Panc1 (cell line): Measurements from ENCODE around the gene GRHL1. TPM values are rescaled to one million over a fixed set of nuclear protein-coding genes. Genes with fewer than 3 reads are reported as not detected.

ENCODE experiments used
- ATAC-seq: fragments of 200-7000 bp; cut with Tn5 transposase; 2 replicates; pipeline ENCODE4 v1.9.1; 2020; ENCODE audit warnings: mild to moderate bottlenecking, moderate library complexity
- BruUV-seq: library from RNA; stranded (reverse); fragments of 400-500 nt; replicated peaks from 2 replicates; lab custom pipeline; 2021; lab: Mats Ljungman, UMichigan
- CTCF ChIA-PET: fragments of 300-600 bp; sonication (Branson Sonifier 250); formaldehyde crosslinking; loops from one replicate; lab custom pipeline; 2022; ENCODE audit warnings: antibody characterized with exemption; lab: Charles Lee
- POLR2A ChIA-PET: fragments of 300-600 bp; sonication (Branson Sonifier 250); formaldehyde crosslinking; loops from one replicate; lab custom pipeline; 2022; ENCODE audit warnings: antibody characterized with exemption; lab: Charles Lee
- DNase-seq: peaks from one replicate; pipeline ENCODE4 v3.0.0-alpha.2; 2010; ENCODE audit warnings: low read depth, low spot score
- H3K27ac ChIP-seq: 2 replicates; pipeline ENCODE4 v1.5.1; 2011; ENCODE audit warnings: mild to moderate bottlenecking, low read length, inconsistent platforms
- H3K27me3 ChIP-seq: fragments of 200-500 bp; sonication (Bioruptor generic); 2 replicates; pipeline ENCODE4 v1.6.0; 2014; ENCODE audit warnings: low read length, inconsistent platforms; ENCODE audit not compliant: control insufficient read depth, insufficient read depth
- H3K36me3 ChIP-seq: fragments of 200-500 bp; sonication (Bioruptor generic); 2 replicates; pipeline ENCODE4 v1.5.1; 2014; ENCODE audit warnings: inconsistent platforms, mild to moderate bottlenecking, low read length, moderate library complexity; ENCODE audit not compliant: control insufficient read depth, insufficient read depth
- H3K4me1 ChIP-seq: 2 replicates; pipeline ENCODE4 v1.5.1; 2011; ENCODE audit warnings: inconsistent platforms, mild to moderate bottlenecking, low read length, moderate library complexity; ENCODE audit not compliant: control insufficient read depth, insufficient read depth
- H3K4me3 ChIP-seq, 2 experiments: 2 replicates each; pipeline ENCODE4 v1.5.1; 2011 to 2012; ENCODE audit warnings: low read depth in 2 of 2, low read length in 2 of 2, mild to moderate bottlenecking in 2 of 2, inconsistent platforms in 1 of 2, moderate library complexity in 1 of 2
- H3K9me3 ChIP-seq: fragments of 200-500 bp; sonication (Bioruptor generic); 2 replicates; pipeline ENCODE4 v1.5.1; 2014; ENCODE audit warnings: low read depth, mild to moderate bottlenecking, inconsistent platforms, low read length, moderate library complexity; ENCODE audit not compliant: control insufficient read depth, insufficient read depth
- POLR2AphosphoS5 ChIP-seq: IDR thresholded peaks from 2 replicates; pipeline ENCODE4 v1.6.1; 2012; ENCODE audit warnings: mild to moderate bottlenecking, low read depth, low read length, moderate library complexity
- SIN3A ChIP-seq: IDR thresholded peaks from 2 replicates; pipeline ENCODE4 v1.6.1; 2012; ENCODE audit warnings: low read depth, mild to moderate bottlenecking, low read length, moderate library complexity, borderline replicate concordance; ENCODE audit not compliant: insufficient read depth
- TCF7L2 ChIP-seq: IDR thresholded peaks from 2 replicates; pipeline ENCODE4 v1.6.1; 2011; ENCODE audit warnings: mild to moderate bottlenecking, low read depth, low read length, inconsistent platforms
- in situ Hi-C: cut with HindIII; loops from 2 replicates; pipeline ENCODE4 v1.10.0; 2016; ENCODE audit warnings: low sequenced_read_pairs, low pct_unique_long_range_greater_than_20kb
- intact Hi-C: fragments of 100-400 bp; cut with micrococcal nuclease; formaldehyde crosslinking; loops from one replicate; pipeline ENCODE4 v1.10.0; 2022; ENCODE audit not compliant: unreplicated experiment
- total RNA-seq: library from RNA; stranded (reverse); gene quantifications from one replicate; pipeline ENCODE4 v1.2.1, GENCODE V29; 2021; ENCODE audit not compliant: unreplicated experiment
- TF ChIP-seq, protein P1 (sequence below), 2 experiments: IDR thresholded peaks; 2 replicates each; pipeline ENCODE4 v1.6.1; 2011 to 2012; ENCODE audit warnings: low read depth in 2 of 2, control low read depth in 1 of 2, low read length in 1 of 2, mild to moderate bottlenecking in 1 of 2, moderate library complexity in 1 of 2; ENCODE audit not compliant: insufficient read depth in 1 of 2
- TF ChIP-seq, protein P2 (sequence below): fragments of 450-650 bp; IDR thresholded peaks from 2 replicates; pipeline ENCODE4 v1.5.1; 2017; ENCODE audit warnings: mild to moderate bottlenecking

GRHL1 gene
- total RNA-seq, 1 experiment from 2014 or later = 4.7 TPM

DNA sequence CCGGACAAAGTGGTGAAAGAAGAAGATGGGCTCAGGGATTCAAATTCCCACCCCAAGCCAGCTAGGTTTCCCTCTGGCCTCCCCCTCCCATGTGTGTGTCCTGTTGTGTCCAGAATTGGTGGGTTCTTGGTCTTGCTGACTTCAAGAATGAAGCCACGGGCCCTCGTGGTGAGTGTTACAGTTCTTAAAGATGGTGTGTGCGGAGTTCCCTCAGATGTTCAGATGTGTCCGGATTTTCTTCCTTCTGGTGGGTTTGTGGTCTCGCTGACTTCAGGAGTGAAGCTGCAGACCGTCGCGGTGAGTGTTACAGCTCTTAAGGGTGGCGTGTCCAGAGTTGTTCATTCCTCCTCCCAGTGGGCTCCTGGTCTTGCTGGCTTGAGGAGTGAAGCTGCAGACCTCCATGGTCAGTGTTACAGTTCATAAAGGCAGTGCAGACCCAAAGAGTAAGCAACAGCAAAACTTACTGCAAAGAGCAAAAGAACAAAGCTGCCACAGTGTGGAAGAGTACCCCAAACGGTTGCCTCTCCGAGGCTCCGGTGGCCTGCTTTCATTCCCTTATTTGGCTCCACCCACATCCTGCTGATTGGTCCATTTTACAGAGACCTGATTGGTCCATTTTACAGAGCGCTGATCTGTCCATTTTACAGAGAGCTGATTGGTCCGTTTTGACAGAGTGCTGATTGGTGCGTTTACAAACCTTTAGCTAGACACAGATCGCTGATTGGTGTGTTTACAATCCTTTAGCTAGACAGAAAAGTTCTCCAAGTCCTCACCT, 54.2 kb downstream of the GRHL1 start:
- no peaks in the 10 kb centered on the region for H3K9me3 ChIP-seq
- no peak for DNase-seq
- H3K27me3 ChIP-seq = no peaks in the 10 kb centered on the region
- H3K4me1 ChIP-seq = no peaks in the 10 kb centered on the region
- POLR2A ChIA-PET = no interaction called here
- no peaks in the 10 kb centered on the region for H3K36me3 ChIP-seq
- ATAC-seq = no peak
- BruUV-seq = no TSS peak
- no peak for TF ChIP-seq POLR2AphosphoS5
- no peak for TF ChIP-seq SIN3A
- TF ChIP-seq, protein P1, sequence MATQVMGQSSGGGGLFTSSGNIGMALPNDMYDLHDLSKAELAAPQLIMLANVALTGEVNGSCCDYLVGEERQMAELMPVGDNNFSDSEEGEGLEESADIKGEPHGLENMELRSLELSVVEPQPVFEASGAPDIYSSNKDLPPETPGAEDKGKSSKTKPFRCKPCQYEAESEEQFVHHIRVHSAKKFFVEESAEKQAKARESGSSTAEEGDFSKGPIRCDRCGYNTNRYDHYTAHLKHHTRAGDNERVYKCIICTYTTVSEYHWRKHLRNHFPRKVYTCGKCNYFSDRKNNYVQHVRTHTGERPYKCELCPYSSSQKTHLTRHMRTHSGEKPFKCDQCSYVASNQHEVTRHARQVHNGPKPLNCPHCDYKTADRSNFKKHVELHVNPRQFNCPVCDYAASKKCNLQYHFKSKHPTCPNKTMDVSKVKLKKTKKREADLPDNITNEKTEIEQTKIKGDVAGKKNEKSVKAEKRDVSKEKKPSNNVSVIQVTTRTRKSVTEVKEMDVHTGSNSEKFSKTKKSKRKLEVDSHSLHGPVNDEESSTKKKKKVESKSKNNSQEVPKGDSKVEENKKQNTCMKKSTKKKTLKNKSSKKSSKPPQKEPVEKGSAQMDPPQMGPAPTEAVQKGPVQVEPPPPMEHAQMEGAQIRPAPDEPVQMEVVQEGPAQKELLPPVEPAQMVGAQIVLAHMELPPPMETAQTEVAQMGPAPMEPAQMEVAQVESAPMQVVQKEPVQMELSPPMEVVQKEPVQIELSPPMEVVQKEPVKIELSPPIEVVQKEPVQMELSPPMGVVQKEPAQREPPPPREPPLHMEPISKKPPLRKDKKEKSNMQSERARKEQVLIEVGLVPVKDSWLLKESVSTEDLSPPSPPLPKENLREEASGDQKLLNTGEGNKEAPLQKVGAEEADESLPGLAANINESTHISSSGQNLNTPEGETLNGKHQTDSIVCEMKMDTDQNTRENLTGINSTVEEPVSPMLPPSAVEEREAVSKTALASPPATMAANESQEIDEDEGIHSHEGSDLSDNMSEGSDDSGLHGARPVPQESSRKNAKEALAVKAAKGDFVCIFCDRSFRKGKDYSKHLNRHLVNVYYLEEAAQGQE (IDR thresholded peaks at IDR 0.05; ENCODE audit: insufficient read depth in 1 of 2, low read depth in 2 of 2, low read length in 1 of 2) = no peak
- TF ChIP-seq, protein P2, sequence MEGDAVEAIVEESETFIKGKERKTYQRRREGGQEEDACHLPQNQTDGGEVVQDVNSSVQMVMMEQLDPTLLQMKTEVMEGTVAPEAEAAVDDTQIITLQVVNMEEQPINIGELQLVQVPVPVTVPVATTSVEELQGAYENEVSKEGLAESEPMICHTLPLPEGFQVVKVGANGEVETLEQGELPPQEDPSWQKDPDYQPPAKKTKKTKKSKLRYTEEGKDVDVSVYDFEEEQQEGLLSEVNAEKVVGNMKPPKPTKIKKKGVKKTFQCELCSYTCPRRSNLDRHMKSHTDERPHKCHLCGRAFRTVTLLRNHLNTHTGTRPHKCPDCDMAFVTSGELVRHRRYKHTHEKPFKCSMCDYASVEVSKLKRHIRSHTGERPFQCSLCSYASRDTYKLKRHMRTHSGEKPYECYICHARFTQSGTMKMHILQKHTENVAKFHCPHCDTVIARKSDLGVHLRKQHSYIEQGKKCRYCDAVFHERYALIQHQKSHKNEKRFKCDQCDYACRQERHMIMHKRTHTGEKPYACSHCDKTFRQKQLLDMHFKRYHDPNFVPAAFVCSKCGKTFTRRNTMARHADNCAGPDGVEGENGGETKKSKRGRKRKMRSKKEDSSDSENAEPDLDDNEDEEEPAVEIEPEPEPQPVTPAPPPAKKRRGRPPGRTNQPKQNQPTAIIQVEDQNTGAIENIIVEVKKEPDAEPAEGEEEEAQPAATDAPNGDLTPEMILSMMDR = no peak
- no peak for TF ChIP-seq TCF7L2
- no peak overlapping the region for H3K4me3 ChIP-seq
- CTCF ChIA-PET = interaction anchor here (1.3 kb wide), 1 partner anchor 21 kb away, joined by 3 read pairs; no protein-coding TSS in a partner anchor
- intact Hi-C loops (no loop called here), in situ Hi-C loops (no loop called here)
- H3K27ac ChIP-seq = no peak overlapping the region

DNA sequence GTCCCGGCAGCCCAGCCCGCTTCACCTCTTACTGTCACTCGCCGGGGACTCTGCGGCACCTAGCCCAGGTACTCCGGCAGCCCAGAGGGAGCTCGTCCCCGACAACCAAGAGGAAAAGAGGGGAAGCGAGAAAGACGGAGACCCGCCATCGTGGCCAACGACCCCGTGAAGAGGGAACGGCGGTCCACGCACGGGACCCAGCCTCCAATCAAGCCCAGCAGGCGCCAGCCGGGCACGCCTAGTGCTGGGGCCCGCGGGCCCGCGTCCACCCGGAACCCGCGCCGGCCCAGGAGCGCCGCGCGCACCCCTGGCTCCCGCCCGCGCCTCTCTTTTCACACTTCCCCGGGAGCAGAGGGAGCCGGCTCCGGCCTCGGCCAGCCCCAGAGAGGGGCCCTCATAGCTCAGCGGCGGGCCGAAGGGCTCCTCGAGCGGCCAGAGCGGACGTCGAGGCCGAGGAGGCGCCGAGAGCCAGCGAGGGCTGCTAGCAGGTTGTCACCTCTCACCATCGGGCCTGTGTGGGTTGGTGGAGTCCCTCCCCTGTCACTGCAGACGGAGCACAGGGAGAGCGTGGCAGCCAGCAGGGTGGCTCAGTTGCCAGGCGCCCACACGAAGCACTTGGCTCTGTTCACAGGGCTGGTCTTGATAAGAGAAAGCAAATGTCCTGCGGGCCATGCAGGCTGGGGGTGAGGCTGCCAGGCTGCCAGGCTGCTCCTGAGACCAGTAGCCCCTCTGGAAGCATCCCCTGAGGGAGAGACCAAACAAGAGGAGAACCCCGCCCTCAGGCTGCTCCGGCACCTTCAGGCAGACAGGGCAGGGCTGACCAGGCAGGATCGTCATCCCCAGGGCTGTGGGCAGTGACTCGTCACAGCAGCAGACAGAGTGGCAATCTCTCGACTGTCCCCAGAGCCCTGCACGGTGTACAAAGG, 55.0 kb downstream of the GRHL1 start:
- peak; percentile 51; the same call in 1 of the 2 replicates for ATAC-seq
- TF ChIP-seq, protein P1 (IDR thresholded peaks at IDR 0.05; ENCODE audit: insufficient read depth in 1 of 2, low read depth in 2 of 2, low read length in 1 of 2) = no peak
- TF ChIP-seq SIN3A (no peak), TCF7L2 (no peak), POLR2AphosphoS5 (no peak)
- TF ChIP-seq, protein P2 = no peak

More for the DNA sequence above, 55.0 kb downstream of the GRHL1 start:
- intact Hi-C loops = no loop called here
- Histone ChIP-seq H3K9me3 (no peaks in the 10 kb centered on the region), H3K27ac (no peak overlapping the region), H3K4me1 (no peaks in the 10 kb centered on the region), H3K27me3 (no peaks in the 10 kb centered on the region), H3K4me3 (no peak overlapping the region), H3K36me3 (no peaks in the 10 kb centered on the region)
- DNase-seq = no peak
- in situ Hi-C loops = no loop called here
- no TSS peak for BruUV-seq
- ChIA-PET CTCF (no interaction called here), POLR2A (no interaction called here)
